ENCODE measurements around the gene HSPA5. TPM values are rescaled to one million over a fixed set of nuclear protein-coding genes. Genes with fewer than 3 reads are reported as not detected.
A peak's percentile ranks its signal among the peaks of the same experiment; 100 is the strongest.

The HSPA5 gene
- total RNA-seq, 2 donors from 2014 or later, result 281 to 441 TPM

DNA sequence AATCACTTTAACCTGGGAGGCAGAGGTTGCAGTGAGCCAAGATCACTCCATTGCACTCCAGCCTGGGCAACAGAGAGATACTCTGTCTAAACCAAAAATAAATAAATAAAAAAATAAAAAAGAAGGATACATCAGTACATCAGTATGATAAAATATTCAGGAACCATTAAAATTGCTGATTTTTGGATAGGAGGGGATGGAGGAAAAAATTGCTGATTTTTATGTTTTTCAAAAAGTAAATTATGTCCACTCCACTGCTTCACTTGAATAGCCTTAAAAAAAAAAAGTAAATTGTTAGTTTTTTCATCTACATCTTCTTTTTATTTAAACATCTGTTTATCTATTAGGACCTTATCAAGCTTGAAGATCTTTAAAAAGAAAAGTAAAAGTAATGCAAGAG, 13.1 kb upstream of the HSPA5 start:
- Histone ChIP-seq H3K36me3 (no peaks in the 10 kb centered on the region), H3K27ac (no peak overlapping the region), H3K4me3 (no peak overlapping the region), H3K4me1 (no peaks in the 10 kb centered on the region), H3K9ac (ENCODE audit: low read depth in 2 of 2, low read length in 2 of 2) (no peak overlapping the region), H3K9me3 (no peaks in the 10 kb centered on the region), H3K27me3 (no peaks in the 10 kb centered on the region)
- DNase-seq, result no peak
- intact Hi-C loops (cut with DNase I), result no loop called here
- TF ChIP-seq, protein P1, sequence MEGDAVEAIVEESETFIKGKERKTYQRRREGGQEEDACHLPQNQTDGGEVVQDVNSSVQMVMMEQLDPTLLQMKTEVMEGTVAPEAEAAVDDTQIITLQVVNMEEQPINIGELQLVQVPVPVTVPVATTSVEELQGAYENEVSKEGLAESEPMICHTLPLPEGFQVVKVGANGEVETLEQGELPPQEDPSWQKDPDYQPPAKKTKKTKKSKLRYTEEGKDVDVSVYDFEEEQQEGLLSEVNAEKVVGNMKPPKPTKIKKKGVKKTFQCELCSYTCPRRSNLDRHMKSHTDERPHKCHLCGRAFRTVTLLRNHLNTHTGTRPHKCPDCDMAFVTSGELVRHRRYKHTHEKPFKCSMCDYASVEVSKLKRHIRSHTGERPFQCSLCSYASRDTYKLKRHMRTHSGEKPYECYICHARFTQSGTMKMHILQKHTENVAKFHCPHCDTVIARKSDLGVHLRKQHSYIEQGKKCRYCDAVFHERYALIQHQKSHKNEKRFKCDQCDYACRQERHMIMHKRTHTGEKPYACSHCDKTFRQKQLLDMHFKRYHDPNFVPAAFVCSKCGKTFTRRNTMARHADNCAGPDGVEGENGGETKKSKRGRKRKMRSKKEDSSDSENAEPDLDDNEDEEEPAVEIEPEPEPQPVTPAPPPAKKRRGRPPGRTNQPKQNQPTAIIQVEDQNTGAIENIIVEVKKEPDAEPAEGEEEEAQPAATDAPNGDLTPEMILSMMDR (IDR thresholded peaks at IDR 0.05), result no peak

- H3K9ac ChIP-seq (ENCODE audit: low read depth in 2 of 2, low read length in 2 of 2), result no peak overlapping the region
- TF ChIP-seq, protein P1 (IDR thresholded peaks at IDR 0.05), result no peak
These were observed 5.1 kb upstream of the HSPA5 start for GRCh38 chr9:125246261-125246667.

DNA sequence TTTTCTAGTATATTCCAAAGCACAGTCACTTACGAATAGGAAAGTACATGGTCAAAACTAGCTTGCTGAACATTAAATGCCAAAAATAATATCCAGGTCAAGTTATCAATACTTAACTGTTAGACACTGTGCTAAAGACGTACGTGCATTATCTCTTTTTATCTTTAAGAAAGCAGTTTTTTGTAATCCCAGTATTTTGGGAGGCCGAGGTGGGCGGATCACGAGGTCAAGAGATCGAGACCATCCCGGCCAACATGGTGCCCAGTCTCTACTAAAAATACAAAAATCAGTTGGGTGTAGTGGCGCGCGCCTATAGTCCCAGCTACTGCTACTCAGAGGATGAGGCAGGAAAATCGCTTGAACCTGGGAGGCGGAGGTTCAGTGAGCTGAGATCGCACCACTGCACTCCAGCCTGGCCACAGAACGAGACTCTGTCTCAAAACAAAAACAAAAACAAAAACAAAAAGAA, 2.7 kb upstream of the HSPA5 start:
- Histone ChIP-seq H3K27ac (no peak overlapping the region), H3K36me3 (peaks cover 5% of the 10 kb centered on the region), H3K4me1 (peaks cover 5% of the 10 kb centered on the region), H3K27me3 (no peaks in the 10 kb centered on the region), H3K9ac (ENCODE audit: low read depth in 2 of 2, low read length in 2 of 2) (no peak overlapping the region), H3K9me3 (no peaks in the 10 kb centered on the region), H3K4me3 (no peak overlapping the region)
- DNase-seq, result no peak
- intact Hi-C loops (cut with DNase I), result no loop called here
- TF ChIP-seq, protein P1 (IDR thresholded peaks at IDR 0.05), result no peak

More at GRCh38 chr9:125246261-125246667, 5.1 kb upstream of the HSPA5 start:
- no peak for DNase-seq
- Histone ChIP-seq H3K27me3 (no peaks in the 10 kb centered on the region), H3K4me3 (no peak overlapping the region), H3K36me3 (no peaks in the 10 kb centered on the region), H3K4me1 (no peaks in the 10 kb centered on the region), H3K9me3 (no peaks in the 10 kb centered on the region), H3K27ac (no peak overlapping the region)
- intact Hi-C loops (cut with DNase I), result no loop called here

DNA sequence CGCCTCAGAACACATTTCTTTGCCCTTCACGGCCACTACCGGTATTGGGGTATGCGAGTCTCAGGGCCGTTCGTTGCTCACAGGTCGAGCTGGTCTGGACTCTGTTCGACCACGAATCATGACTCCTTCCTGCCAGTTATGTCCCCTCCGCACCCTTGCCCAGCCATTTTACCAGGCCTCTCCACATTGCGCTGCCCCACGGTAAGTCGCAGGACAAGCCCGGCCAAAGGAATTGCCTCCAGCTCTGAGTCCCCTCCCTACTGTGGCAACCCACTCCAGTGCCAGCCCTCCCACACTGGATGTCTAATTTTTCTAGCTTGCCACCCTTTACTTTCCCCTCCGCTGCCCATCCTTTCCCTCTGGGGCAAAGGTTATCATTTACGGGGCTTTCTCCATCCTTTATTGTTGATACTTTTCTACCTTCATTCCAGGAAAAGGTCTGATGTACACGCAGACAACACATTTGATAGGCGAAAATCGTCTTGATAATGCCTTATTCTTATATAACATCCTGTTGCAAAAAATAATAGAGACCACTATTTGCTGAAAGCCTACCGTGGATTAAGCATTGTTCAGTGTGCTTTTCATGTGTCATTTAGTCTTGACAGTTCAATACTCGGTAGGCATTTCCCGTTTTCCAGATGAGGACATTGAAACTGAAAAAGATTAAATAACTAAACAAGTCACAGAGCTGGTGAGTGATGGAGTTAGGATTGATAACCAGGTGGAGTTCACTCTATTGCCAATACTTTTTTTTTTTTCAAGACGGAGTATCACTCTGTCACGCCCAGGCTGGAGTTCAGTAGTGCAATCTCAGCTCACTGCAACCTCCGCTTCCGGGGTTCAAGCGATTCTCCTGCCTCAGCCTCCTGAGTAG, 958 bp upstream of the HSPA5 start:
- Histone ChIP-seq H3K4me1 (peaks cover 13% of the 10 kb centered on the region), H3K27ac (peak overlapping the region; percentile 92), H3K4me3 (peak overlapping the region; percentile 70), H3K9ac (ENCODE audit: low read depth in 2 of 2, low read length in 2 of 2) (peak overlapping the region; percentile 71 to 72), H3K9me3 (no peaks in the 10 kb centered on the region), H3K36me3 (peaks cover 14% of the 10 kb centered on the region), H3K27me3 (no peaks in the 10 kb centered on the region)
- intact Hi-C loops (cut with DNase I), result no loop called here
- TF ChIP-seq, protein P1 (IDR thresholded peaks at IDR 0.05), result no peak
- DNase-seq, result no peak

- TF ChIP-seq, protein P1 (IDR thresholded peaks at IDR 0.05), result no peak
- Histone ChIP-seq H3K4me3 (peak overlapping the region; percentile 99), H3K9ac (ENCODE audit: low read depth in 2 of 2, low read length in 2 of 2) (peak overlapping the region; percentile 98 to 99), H3K27ac (peak overlapping the region; percentile 96), H3K27me3 (no peaks in the 10 kb centered on the region), H3K4me1 (peaks cover 20% of the 10 kb centered on the region), H3K9me3 (no peaks in the 10 kb centered on the region), H3K36me3 (peaks cover 14% of the 10 kb centered on the region)
- intact Hi-C loops (cut with DNase I), result no loop called here
- DNase-seq, result peak; percentile 49
These were observed 519 bp downstream of the HSPA5 start for GRCh38 chr9:125240649-125240999.

Measured in colonic mucosa (tissue), 4 donors.